Mesenchymal stem cell (in vitro differentiated cells and primary cell): Measurements from ENCODE around the gene RAI2.
A peak's percentile ranks its signal among the peaks of the same experiment; 100 is the strongest.

Experiments
- DNase-seq: peaks from one replicate; pipeline ENCODE4 v3.0.0-alpha.2; 2013
- H2AFZ ChIP-seq: one replicate; pipeline ENCODE4 v1.6.1; 2013; ENCODE audit warnings: low read depth, mild to moderate bottlenecking, control low read depth, inconsistent platforms, low read length, moderate library complexity
- H2AK5ac ChIP-seq: 2 replicates; pipeline ENCODE4 v1.6.1; 2013; ENCODE audit warnings: low read length, moderate library complexity, mild to moderate bottlenecking, inconsistent platforms; ENCODE audit not compliant: severe bottlenecking
- H2BK120ac ChIP-seq: one replicate; pipeline ENCODE4 v1.6.1; 2013; ENCODE audit warnings: low read depth, mild to moderate bottlenecking, inconsistent platforms, low read length, moderate library complexity
- H2BK12ac ChIP-seq, 2 experiments: one replicate each; pipeline ENCODE4 v1.6.1; 2013; ENCODE audit warnings: inconsistent platforms in 2 of 2, low read length in 2 of 2, mild to moderate bottlenecking in 2 of 2, moderate library complexity in 2 of 2, control low read depth in 1 of 2
- H2BK15ac ChIP-seq: one replicate; pipeline ENCODE4 v1.6.1; 2013; ENCODE audit warnings: mild to moderate bottlenecking, low read depth, inconsistent platforms; ENCODE audit not compliant: poor library complexity, severe bottlenecking
- H2BK5ac ChIP-seq: 2 replicates; pipeline ENCODE4 v1.6.1; 2013; ENCODE audit warnings: low read depth, mild to moderate bottlenecking, low read length, control low read depth, inconsistent platforms; ENCODE audit not compliant: poor library complexity, severe bottlenecking
- H3K14ac ChIP-seq, 2 experiments: one replicate each; pipeline ENCODE4 v1.6.1; 2013; ENCODE audit warnings: inconsistent platforms in 2 of 2, low read length in 2 of 2, control low read depth in 1 of 2, mild to moderate bottlenecking in 1 of 2, moderate library complexity in 1 of 2
- H3K18ac ChIP-seq, 2 experiments: one replicate each; pipeline ENCODE4 v1.6.1; 2013; ENCODE audit warnings: inconsistent platforms in 2 of 2, low read length in 2 of 2, control low read depth in 1 of 2, low read depth in 1 of 2, mild to moderate bottlenecking in 1 of 2
- H3K23ac ChIP-seq, 2 experiments: one replicate each; pipeline ENCODE4 v1.6.1; 2013; ENCODE audit warnings: inconsistent platforms in 2 of 2, low read length in 2 of 2, mild to moderate bottlenecking in 2 of 2, moderate library complexity in 2 of 2, control low read depth in 1 of 2
- H3K27ac ChIP-seq: 2 replicates; pipeline ENCODE4 v1.5.1; 2013; ENCODE audit warnings: mild to moderate bottlenecking, moderate library complexity, low read length, control low read depth, inconsistent platforms; ENCODE audit not compliant: poor library complexity, severe bottlenecking
- H3K27me3 ChIP-seq, 2 experiments: 2 replicates each; pipeline versions ENCODE4 v1.6.1 to v1.7.0; 2013; ENCODE audit warnings: low read length in 2 of 2, mild to moderate bottlenecking in 2 of 2, moderate library complexity in 2 of 2, control low read depth in 1 of 2, inconsistent platforms in 1 of 2; ENCODE audit not compliant: control insufficient read depth in 1 of 2, insufficient read depth in 1 of 2
- H3K36me3 ChIP-seq, 2 experiments: 2 replicates each; pipeline versions ENCODE4 v1.6.1 to v1.7.0; 2013; ENCODE audit warnings: low read length in 2 of 2, control low read depth in 1 of 2, inconsistent platforms in 1 of 2, low read depth in 1 of 2, mild to moderate bottlenecking in 1 of 2; ENCODE audit not compliant: insufficient read depth in 2 of 2, control insufficient read depth in 1 of 2
- H3K4ac ChIP-seq, 2 experiments: one replicate each; pipeline ENCODE4 v1.6.1; 2013; ENCODE audit warnings: inconsistent platforms in 2 of 2, low read length in 2 of 2, mild to moderate bottlenecking in 2 of 2, moderate library complexity in 2 of 2, control low read depth in 1 of 2, low read depth in 1 of 2
- H3K4me1 ChIP-seq: 2 replicates; pipeline ENCODE4 v1.6.1; 2013; ENCODE audit warnings: low read depth, low read length, control low read depth; ENCODE audit not compliant: control insufficient read depth, insufficient read depth
- H3K4me2 ChIP-seq: 2 replicates; pipeline ENCODE4 v1.6.1; 2013; ENCODE audit warnings: low read length, mild to moderate bottlenecking, inconsistent platforms; ENCODE audit not compliant: poor library complexity, severe bottlenecking
- H3K4me3 ChIP-seq, 2 experiments: 2 replicates each; pipeline versions ENCODE4 v1.5.1 to v1.7.0; 2013; ENCODE audit warnings: low read length in 2 of 2, mild to moderate bottlenecking in 2 of 2, control low read depth in 1 of 2, low read depth in 1 of 2; ENCODE audit not compliant: insufficient read depth in 1 of 2
- H3K79me1 ChIP-seq: replicated peaks from 2 replicates; pipeline ENCODE4 v1.6.1; 2013; ENCODE audit warnings: mild to moderate bottlenecking, control low read depth, low read length, inconsistent platforms; ENCODE audit not compliant: poor library complexity, severe bottlenecking
- H3K9ac ChIP-seq: 2 replicates; pipeline ENCODE4 v1.7.0; 2013; ENCODE audit warnings: mild to moderate bottlenecking, low read length, moderate library complexity
- H3K9me3 ChIP-seq: 2 replicates; pipeline ENCODE4 v1.7.0; 2013; ENCODE audit warnings: mild to moderate bottlenecking, low read length; ENCODE audit not compliant: control insufficient read depth
- H4K8ac ChIP-seq: one replicate; pipeline ENCODE4 v1.6.1; 2013; ENCODE audit warnings: inconsistent platforms, mild to moderate bottlenecking, low read length, moderate library complexity
- H4K91ac ChIP-seq: one replicate; pipeline ENCODE4 v1.6.1; 2013; ENCODE audit warnings: mild to moderate bottlenecking, low read length, inconsistent platforms
- WGBS: methylation state at CpG from one replicate; pipeline ENCODE4 v1.1.7; 2013; ENCODE audit warnings: mixed read lengths; 5-methylcytosine and 5-hydroxymethylcytosine counted together

RAI2 gene

GRCh38 chrX:17859609-17860178 is 1.4 kb downstream of the RAI2 start:
- peak overlapping the region in 1 of 2 experiments; percentile 75 for H3K4me3 ChIP-seq
- no peak overlapping the region for H4K8ac ChIP-seq
- H3K79me1 ChIP-seq = no peaks in the 10 kb centered on the region
- WGBS = 2% methylated on average over 19 of the region's 23 CpGs
- H2BK15ac ChIP-seq = no peak overlapping the region
- H2BK12ac ChIP-seq = no peak overlapping the region
- H2BK5ac ChIP-seq = no peak overlapping the region
- no peak overlapping the region for H3K14ac ChIP-seq
- H2BK120ac ChIP-seq = no peak overlapping the region
- no peaks in the 10 kb centered on the region for H3K36me3 ChIP-seq
- no peak overlapping the region for H3K4ac ChIP-seq
- no peaks in the 10 kb centered on the region for H3K9me3 ChIP-seq
- H3K27me3 ChIP-seq = peaks cover 62 to 79% of the 10 kb centered on the region in 2 experiments
- no peak overlapping the region for H3K27ac ChIP-seq
- no peak overlapping the region for H3K4me2 ChIP-seq
- no peak for DNase-seq
- H3K9ac ChIP-seq = peak overlapping the region; percentile 70
- no peak overlapping the region for H3K18ac ChIP-seq
- H2AK5ac ChIP-seq = no peak overlapping the region
- no peak overlapping the region for H4K91ac ChIP-seq
- peaks cover 11% of the 10 kb centered on the region for H3K4me1 ChIP-seq
- no peak overlapping the region for H3K23ac ChIP-seq
- H2AFZ ChIP-seq = no peak overlapping the region

- Histone ChIP-seq H3K4me1 (peaks cover under 1% of the 10 kb centered on the region), H3K27me3 (peaks cover 37 to 61% of the 10 kb centered on the region in 2 experiments), H4K8ac (no peak overlapping the region), H2AFZ (no peak overlapping the region), H3K4me3 (no peak overlapping the region), H3K79me1 (no peaks in the 10 kb centered on the region), H2AK5ac (no peak overlapping the region), H3K27ac (no peak overlapping the region), H3K4ac (no peak overlapping the region), H4K91ac (no peak overlapping the region), H3K9ac (no peak overlapping the region), H3K23ac (no peak overlapping the region), H3K4me2 (no peak overlapping the region), H2BK5ac (no peak overlapping the region), H2BK12ac (no peak overlapping the region), H3K36me3 (no peaks in the 10 kb centered on the region), H3K14ac (no peak overlapping the region), H3K9me3 (no peaks in the 10 kb centered on the region), H2BK120ac (no peak overlapping the region), H2BK15ac (no peak overlapping the region), H3K18ac (no peak overlapping the region)
- 38% methylated on average over 5 of the region's 6 CpGs for WGBS
- DNase-seq = no peak
These were observed 6.6 kb downstream of the RAI2 start for GRCh38 chrX:17854531-17854930.

- H3K9ac ChIP-seq = no peak overlapping the region
- H3K4ac ChIP-seq = no peak overlapping the region
- peaks cover 33 to 62% of the 10 kb centered on the region in 2 experiments for H3K27me3 ChIP-seq
- no peaks in the 10 kb centered on the region for H3K79me1 ChIP-seq
- H3K4me2 ChIP-seq = no peak overlapping the region
- H4K91ac ChIP-seq = no peak overlapping the region
- H2AFZ ChIP-seq = no peak overlapping the region
- no peaks in the 10 kb centered on the region for H3K36me3 ChIP-seq
- no CpG with 5 or more reads among the region's 2 CpGs for WGBS
- H3K18ac ChIP-seq = no peak overlapping the region
- no peak overlapping the region for H4K8ac ChIP-seq
- H3K23ac ChIP-seq = no peak overlapping the region
- H2BK120ac ChIP-seq = no peak overlapping the region
- H2BK15ac ChIP-seq = no peak overlapping the region
- DNase-seq = no peak
- no peak overlapping the region for H2AK5ac ChIP-seq
- H2BK12ac ChIP-seq = no peak overlapping the region
- no peak overlapping the region for H2BK5ac ChIP-seq
- H3K9me3 ChIP-seq = no peaks in the 10 kb centered on the region
- H3K14ac ChIP-seq = no peak overlapping the region
- H3K4me3 ChIP-seq = no peak overlapping the region
- H3K27ac ChIP-seq = no peak overlapping the region
- no peaks in the 10 kb centered on the region for H3K4me1 ChIP-seq
These were observed 7.0 kb downstream of the RAI2 start for GRCh38 chrX:17854069-17854468.

- Histone ChIP-seq H3K9me3 (no peaks in the 10 kb centered on the region), H3K9ac (no peak overlapping the region), H3K4me1 (no peaks in the 10 kb centered on the region), H2AK5ac (no peak overlapping the region), H3K36me3 (no peaks in the 10 kb centered on the region), H3K4ac (no peak overlapping the region), H3K79me1 (no peaks in the 10 kb centered on the region), H2AFZ (no peak overlapping the region), H2BK15ac (no peak overlapping the region), H3K18ac (no peak overlapping the region), H3K27ac (no peak overlapping the region), H3K4me3 (no peak overlapping the region), H3K4me2 (no peak overlapping the region), H4K91ac (no peak overlapping the region), H2BK5ac (no peak overlapping the region), H3K14ac (no peak overlapping the region), H3K27me3 (peaks cover 11 to 52% of the 10 kb centered on the region in 2 experiments), H4K8ac (no peak overlapping the region), H2BK120ac (no peak overlapping the region), H2BK12ac (no peak overlapping the region), H3K23ac (no peak overlapping the region)
- DNase-seq = no peak
- WGBS = 30% methylated on average over 7 of the region's 7 CpGs
These were observed 9.2 kb downstream of the RAI2 start for GRCh38 chrX:17851874-17852273.
